Activated CD8-positive, alpha-beta memory T cell treated with anti-CD3 and anti-CD28 coated beads, Interleukin-2, amount 50 U/mL, for 1 hour (primary cell): Measurements from ENCODE around the gene ARL8B.

Source experiments
- DNase-seq: peaks from one replicate; pipeline ENCODE4 v3.0.0-alpha.2; 2020; ENCODE audit errors: extremely low read depth

The ARL8B gene

DNA sequence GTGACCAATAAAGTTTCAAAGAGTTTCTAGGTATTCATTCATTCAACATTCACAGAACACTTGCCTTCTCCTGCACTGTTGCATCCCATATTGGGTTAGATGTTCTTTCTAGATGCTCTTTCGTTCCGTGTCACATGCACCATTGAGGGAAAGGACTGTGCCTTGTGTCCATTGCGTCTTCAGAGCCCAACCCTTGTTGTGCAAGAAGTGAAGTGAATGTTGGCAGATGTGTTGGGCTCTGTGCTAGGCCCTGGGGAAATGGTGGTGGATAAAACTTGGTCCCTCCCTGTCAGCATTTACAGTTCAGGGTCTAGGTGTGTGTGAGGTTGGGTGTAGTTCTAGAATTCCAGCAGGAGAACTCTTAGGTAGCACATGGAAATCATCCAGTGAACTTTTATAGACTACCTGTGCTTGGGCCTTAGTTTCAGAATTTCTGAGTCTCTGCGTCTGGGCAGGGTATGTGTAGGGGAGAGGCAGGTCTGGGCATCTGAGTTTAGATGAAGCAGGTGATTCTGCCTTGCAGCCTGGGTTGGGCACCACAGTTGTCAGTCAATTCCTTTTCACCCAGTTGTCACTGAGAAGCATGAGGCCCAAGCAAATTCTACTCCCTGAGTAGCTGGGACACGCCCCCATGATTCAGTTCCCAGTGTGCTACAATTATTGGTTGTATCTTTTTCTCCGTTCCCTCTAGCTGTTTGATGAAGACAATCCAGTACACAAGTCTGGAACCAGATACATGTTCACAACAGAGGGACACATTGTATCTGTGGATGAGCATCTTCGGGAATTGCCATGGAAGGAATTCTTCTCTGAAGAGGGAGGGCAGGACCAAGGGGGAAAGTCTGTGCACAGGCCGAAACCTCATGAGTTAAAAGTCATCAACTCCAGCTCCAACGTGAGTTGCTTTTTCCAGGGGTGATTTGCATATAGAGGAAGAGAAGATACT is 90.8 kb downstream of the ARL8B start:
- DNase-seq, result no peak

DNA sequence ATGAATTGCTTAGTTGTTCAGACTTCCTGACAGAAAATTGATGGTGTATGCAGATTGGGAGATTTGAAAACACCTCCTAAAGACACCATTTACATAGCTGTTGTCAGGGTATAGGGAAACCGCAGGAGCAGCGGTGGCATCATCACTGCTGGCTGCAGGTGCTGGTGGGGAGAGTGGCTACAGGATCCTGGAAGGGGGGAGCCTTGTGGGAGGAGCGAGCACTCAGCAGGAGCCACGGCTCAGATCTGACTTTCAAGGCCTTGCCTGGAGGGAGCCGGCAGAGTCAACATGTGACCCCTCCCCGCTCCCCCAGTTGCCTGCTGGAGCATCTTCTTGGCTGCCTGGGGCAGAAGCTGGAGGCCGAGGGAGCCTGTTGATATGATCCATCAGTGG is 91.5 kb downstream of the ARL8B start:
- DNase-seq, result no peak

DNA sequence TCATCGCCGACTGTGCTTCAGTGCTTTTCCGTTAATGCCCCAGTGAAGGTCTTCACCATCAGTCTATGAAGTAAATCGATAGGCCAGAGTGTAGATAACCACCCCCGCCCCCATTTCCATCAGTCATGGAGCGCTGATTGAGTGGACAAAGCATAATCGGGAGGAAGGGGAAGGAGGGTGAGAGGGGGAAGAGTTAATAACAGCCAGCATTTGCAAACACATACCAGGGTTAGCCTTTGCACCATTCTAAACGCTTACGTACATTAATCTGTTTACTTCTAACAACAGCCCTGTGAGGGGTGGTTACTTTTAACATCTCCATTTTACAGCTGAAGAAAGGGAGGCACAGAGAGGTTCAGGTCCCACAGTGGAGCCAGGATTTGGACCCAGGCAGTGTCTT is 92.3 kb downstream of the ARL8B start:
- DNase-seq, result no peak

DNA sequence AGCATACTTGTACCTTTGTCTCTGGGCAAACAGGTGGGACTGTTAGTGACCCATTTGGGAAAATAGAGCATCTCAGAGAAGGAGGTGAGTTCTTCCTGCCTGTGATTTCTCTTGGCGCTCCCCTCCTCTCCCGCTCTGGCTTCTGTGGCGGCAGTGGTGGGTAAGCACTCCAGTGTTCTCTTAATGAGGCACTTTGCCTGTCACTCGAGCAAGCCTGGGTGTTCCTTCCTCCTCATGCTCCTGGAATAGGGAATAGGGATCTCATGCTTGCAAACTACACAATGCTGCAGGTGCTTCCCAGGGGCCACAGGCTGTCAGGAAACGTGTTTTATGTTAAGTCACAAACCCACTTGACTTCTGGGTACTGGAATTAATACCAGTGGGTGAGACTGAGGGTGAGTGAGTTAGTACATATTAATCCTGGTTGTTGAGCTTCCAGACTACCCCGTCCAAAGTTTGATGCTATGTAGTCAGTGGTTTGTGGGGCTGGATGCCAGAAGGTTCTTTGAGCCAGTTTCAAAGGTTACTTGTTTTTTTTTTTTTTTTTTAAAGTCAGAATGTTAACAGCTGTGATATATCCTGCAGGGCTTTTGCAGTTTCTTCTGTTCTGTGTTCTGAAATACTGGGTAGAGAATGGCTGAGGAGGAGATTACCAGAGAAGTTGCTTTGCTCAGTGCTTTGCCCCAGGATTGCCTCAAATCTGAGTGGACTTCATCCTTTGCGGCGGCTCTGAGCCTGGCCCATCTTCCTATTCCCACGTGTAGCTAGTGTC is 95.9 kb downstream of the ARL8B start:
- DNase-seq, result no peak

DNA sequence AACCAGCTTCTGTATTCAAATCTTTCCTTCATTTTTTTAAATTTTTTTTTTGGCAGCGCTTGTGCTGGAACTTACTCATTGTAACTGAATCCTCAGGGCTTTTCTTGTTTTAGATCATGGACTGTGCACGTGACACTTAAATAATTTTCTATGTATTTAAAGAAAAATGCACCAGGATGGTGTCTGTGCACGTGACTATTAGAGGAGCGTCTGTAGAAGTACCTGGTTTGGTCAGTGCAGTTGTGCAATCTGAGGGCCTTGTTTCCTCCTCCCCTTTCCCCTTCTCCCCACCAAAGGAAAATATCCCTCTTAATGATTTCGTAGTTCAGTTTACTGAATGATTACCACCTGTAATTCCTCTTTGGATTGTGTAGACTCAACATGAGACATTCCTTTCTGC is 96.7 kb downstream of the ARL8B start:
- DNase-seq, result no peak

DNA sequence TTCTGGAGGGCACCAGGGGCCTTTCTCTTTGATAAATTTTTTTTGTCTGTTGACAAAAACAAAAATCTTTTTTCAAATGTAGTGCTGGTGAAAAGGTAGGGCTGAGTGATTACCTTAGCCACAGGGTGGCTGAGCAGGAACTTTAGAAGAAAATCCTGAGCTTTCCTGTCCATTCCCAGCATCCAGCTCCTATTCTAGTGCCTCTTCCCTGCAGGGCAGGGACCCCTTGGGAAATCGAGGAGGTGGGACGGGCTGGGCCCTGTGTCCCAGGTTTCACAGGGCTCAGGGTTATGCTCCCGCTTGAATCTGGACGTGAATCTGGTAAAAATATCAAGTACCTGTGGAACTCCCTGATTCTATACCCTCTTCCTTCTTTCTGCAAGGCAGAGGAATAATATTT is 97.1 kb downstream of the ARL8B start:
- no peak for DNase-seq

DNA sequence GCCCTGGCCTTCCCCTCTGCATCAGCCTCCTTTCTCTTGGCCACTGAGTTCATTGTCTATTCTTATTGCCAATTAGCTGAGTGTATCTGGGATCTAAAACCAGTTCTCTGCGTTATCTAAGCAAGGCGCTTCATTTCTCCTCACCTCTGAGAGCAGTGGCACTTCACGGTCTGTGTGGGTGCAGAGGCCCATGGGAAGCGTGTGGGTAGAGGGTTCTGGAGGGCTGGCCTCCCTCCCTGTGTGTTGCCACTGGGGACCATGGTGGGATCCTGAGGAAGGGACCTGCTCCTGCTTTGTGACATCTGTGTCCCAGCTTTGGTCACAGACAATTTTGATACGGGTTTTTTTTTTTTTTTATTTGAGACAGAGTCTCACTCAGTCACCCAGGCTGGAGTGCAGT is 98.1 kb downstream of the ARL8B start:
- no peak for DNase-seq

DNA sequence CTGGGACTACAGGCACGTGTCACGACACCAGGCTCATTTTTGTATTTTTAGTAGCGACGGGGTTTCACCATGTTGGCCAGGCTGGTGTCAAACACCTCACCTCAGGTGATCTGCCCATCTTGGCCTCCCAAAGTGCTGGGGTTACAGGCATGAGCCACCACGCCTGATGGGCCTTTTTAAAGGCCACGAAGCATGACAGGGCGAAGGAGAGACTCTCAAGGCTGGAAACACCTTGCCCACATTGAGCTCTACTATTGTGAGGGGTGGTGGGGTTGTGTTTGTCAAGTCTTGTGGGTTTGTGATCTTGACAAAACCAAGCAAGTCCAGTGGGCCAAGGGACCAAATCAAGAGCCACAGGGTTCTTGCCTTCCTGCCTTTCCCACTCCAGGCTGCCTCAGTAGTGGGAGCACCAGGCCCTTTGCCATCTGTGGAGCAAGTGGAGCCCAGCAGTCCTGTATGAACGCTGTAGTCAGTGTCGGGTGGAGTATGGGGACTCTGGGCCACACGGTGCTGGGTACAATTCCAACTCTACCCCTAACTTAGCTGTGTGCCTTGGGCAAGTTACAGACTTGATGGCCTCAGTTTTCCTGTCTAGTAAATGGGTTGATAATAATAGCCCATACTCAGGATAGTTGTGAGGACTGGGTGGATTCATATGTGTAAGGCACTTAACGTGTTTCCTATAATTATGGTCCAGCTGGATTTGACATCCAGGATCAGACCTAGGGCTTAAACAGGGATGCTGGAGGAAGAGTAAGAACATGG is 98.8 kb downstream of the ARL8B start:
- DNase-seq, result no peak

DNA sequence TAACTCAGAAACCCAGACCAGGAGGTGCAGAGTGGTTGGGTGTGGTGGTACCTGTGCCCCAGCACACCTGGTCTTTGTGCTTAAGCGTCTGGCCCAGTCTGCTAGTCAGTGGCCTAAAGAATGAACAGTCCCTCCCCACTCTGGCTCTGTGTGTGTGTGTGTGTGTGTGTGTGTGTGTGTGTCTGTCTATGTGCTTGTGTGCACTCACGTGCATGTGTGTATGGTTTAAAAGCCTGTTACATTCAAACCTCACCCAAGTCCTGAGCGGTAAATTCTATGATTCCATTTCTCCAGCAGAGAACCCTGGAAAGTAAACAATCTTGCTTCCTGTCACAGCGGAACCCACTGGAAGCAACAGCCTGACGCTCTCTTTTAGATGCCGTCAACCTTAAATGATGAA is 99.6 kb downstream of the ARL8B start:
- no peak for DNase-seq

DNA sequence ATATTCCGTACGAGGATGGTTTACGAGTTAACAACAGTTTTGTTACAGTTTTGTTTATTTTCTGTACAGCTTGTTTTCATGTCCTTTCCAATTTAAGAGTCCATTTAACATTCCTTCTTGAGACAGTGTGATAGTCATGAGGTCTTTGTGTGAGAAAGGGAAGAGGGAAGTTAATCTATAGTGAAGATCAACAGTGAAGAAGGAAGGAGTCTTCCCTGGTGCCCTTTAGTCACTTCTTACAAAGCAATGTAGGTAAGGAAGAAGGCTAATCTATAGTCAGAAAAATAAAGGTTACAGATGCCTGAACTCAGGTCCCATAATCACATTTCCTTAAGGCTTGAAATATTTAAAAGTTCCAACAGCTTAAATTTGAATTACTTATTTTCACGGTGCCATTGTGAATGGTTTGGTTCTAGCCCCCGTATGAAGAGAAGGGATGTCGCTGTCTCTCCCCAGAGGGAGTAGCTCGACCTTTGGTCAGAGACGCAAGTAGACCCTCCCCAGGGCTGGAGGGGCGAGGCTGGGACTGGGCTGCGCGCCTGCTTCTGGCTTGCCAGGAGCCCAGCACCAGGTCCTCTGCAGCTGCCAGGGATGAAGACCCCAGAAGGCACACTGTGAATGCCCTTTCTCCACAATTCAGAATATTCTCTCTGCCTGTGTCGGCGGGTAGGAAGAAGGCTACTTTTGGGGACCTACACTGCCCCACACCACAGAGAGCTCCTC is 100.4 kb downstream of the ARL8B start:
- DNase-seq, result no peak

DNA sequence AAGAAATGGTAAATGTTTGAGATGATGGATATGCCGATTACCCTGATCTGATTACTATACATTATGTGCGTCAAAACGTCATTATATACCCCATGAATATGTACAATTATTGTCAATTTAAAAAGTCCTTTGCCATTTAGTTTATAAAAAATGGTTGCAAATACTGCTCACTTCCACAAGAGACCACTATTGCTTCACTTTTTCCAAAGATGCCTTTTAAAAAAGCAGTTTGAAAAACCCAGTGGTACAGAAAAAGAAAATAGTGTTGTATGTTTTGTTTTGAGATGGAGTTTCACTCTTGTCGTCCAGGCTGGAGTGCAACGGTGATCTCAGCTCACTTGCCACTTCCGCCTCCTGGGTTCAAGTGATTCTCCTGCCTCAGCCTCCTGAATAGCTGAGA is 104.7 kb downstream of the ARL8B start:
- no peak for DNase-seq

DNA sequence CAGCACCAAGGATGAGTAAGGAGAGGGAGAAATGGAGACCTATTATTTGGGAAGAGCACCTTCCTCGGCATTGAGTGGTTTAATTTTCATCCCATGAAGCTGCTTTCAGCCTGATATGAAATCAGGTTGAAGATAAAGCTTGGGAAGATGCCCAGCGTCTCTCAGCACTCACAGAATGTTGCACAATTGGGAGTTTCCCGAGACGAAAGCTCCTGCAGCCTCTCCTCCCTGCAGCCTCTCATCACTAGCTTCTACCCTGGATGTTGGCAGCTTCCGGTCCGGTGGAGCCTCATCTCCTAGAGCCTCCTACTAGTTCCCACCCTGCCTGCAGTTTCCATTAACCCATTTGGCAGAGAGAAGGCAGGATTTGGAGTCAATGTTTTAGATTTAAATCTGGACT is 105.7 kb downstream of the ARL8B start:
- DNase-seq, result no peak

DNA sequence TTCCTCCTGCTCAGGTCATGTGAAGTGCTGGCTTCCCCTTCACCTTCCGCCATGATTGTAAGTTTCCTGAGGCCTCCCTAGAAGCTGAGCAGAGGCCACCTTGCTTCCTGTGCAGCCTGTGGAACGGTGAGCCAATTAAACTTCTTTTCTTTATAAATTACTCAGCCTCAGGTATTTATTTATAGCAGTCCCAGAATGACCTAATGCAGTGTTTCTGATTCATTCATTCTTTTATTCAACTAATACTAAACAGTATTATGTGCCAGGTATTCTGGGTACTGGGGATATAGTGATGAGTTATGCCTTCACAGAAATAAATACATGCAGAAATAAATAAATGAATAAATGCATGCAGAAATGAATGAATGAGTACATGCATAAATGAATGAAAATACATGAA is 107.3 kb downstream of the ARL8B start:
- no peak for DNase-seq
